Tibial nerve (tissue), 4 donors: ENCODE data around the gene SOX1. TPM values are rescaled to one million over a fixed set of nuclear protein-coding genes. Genes with fewer than 3 reads are reported as not detected.

Experiments
- DNase-seq, 2 donors: peaks; one replicate each; pipeline ENCODE4 v3.0.0-alpha.2; 2019; ENCODE audit warnings: low spot score in 2 of 2
- H3K27ac ChIP-seq, 4 donors: fragments of 200-600 bp; sonication (generic) in 3 of 4; one replicate each; pipeline ENCODE4 v1.5.1; 2017 to 2019; ENCODE audit warnings: mild to moderate bottlenecking in 1 of 4
- H3K27me3 ChIP-seq, 2 donors: fragments of 200-600 bp; sonication (generic) in 1 of 2; one replicate each; pipeline versions ENCODE4 v1.5.1 to v1.6.0; 2017 to 2019
- H3K36me3 ChIP-seq, 3 donors: fragments of 200-600 bp; sonication (generic); one replicate each; pipeline ENCODE4 v1.5.1; 2018 to 2019
- H3K4me1 ChIP-seq, 4 donors: fragments of 200-600 bp; sonication (generic) in 3 of 4; one replicate each; pipeline ENCODE4 v1.5.1; 2017 to 2019
- H3K4me3 ChIP-seq, 4 donors: fragments of 200-600 bp; sonication (generic) in 3 of 4; one replicate each; pipeline ENCODE4 v1.5.1; 2017 to 2019; ENCODE audit warnings: mild to moderate bottlenecking in 1 of 4, moderate library complexity in 1 of 4
- H3K9me3 ChIP-seq, 4 donors: fragments of 200-600 bp; sonication (generic) in 3 of 4; one replicate each; pipeline ENCODE4 v1.5.1; 2017 to 2019
- CTCF ChIP-seq, 5 experiments: fragments of 200-600 bp in 3 of 5; fragments of 450-650 bp in 2 of 5; sonication (generic) in 3 of 5; IDR thresholded peaks; one replicate each; pipeline ENCODE4 v1.5.1; 2016 to 2019; ENCODE audit warnings: antibody characterized with exemption in 5 of 5, mild to moderate bottlenecking in 3 of 5, moderate library complexity in 2 of 5
- EP300 ChIP-seq, 2 donors: sonication (generic); formaldehyde crosslinking; IDR thresholded peaks; one replicate each; pipeline ENCODE4 v1.6.1; 2017; ENCODE audit warnings: antibody characterized with exemption in 2 of 2, mild to moderate bottlenecking in 1 of 2
- POLR2A ChIP-seq, 2 donors: fragments of 450-650 bp; IDR thresholded peaks; one replicate each; pipeline ENCODE4 v1.6.1; 2017; ENCODE audit warnings: antibody characterized with exemption in 2 of 2, mild to moderate bottlenecking in 2 of 2, moderate library complexity in 2 of 2
- WGBS, 2 donors: methylation state at CpG; one replicate each; pipeline ENCODE4 v1.1.5; 2018; 5-methylcytosine and 5-hydroxymethylcytosine counted together
- total RNA-seq, 4 donors: library from RNA; depleted of rRNA; stranded (reverse); fragments of >200 nt; gene quantifications; one replicate each; pipeline ENCODE4 v1.1.0, GENCODE V29; 2016

The SOX1 gene
- total RNA-seq, 4 donors from 2014 or later, result not detected

- no peak overlapping the region for H3K4me3 ChIP-seq
- no peaks in the 10 kb centered on the region for H3K9me3 ChIP-seq
- TF ChIP-seq POLR2A (IDR thresholded peaks at IDR 0.05), result no peak
- no peak for TF ChIP-seq CTCF (IDR thresholded peaks at IDR 0.05)
- TF ChIP-seq EP300 (IDR thresholded peaks at IDR 0.05), result no peak
- H3K36me3 ChIP-seq, result no peaks in the 10 kb centered on the region
- no peaks in the 10 kb centered on the region for H3K4me1 ChIP-seq
- H3K27ac ChIP-seq, result no peak overlapping the region
- DNase-seq, result no peak
- WGBS, 2 donors, result 81 to 86% methylated on average over 14 of the region's 14 CpGs
- peaks cover 0 to 13% of the 10 kb centered on the region in 2 donors for H3K27me3 ChIP-seq
Observed at GRCh38 chr13:112117258-112117954, 50.5 kb downstream of the SOX1 start.

- H3K9me3 ChIP-seq, result no peaks in the 10 kb centered on the region
- H3K27ac ChIP-seq, result no peak overlapping the region
- DNase-seq, result no peak
- H3K36me3 ChIP-seq, result no peaks in the 10 kb centered on the region
- no peak for TF ChIP-seq CTCF (IDR thresholded peaks at IDR 0.05)
- no peak overlapping the region for H3K4me3 ChIP-seq
- 63 to 65% methylated on average over 18 of the region's 18 CpGs for WGBS, 2 donors
- H3K4me1 ChIP-seq, result no peaks in the 10 kb centered on the region
- H3K27me3 ChIP-seq, result peaks cover 0 to 8% of the 10 kb centered on the region in 2 donors
Observed at GRCh38 chr13:112117955-112118302, 51.0 kb downstream of the SOX1 start.

- Histone ChIP-seq H3K9me3 (no peaks in the 10 kb centered on the region), H3K4me3 (no peak overlapping the region), H3K36me3 (no peaks in the 10 kb centered on the region), H3K27ac (no peak overlapping the region), H3K27me3 (peaks cover 0 to 5% of the 10 kb centered on the region in 2 donors), H3K4me1 (no peaks in the 10 kb centered on the region)
- no peak for DNase-seq
- TF ChIP-seq CTCF (IDR thresholded peaks at IDR 0.05) (no peak), EP300 (IDR thresholded peaks at IDR 0.05) (no peak), POLR2A (IDR thresholded peaks at IDR 0.05) (no peak)
- 62 to 82% methylated on average over 11 to 20 of the region's 23 CpGs for WGBS, 2 donors
Observed at GRCh38 chr13:112118451-112119064, 51.6 kb downstream of the SOX1 start.

GRCh38 chr13:112119192-112120030 is 52.5 kb downstream of the SOX1 start:
- DNase-seq, result no peak
- Histone ChIP-seq H3K27me3 (peaks cover 0 to 5% of the 10 kb centered on the region in 2 donors), H3K27ac (no peak overlapping the region), H3K36me3 (no peaks in the 10 kb centered on the region), H3K9me3 (no peaks in the 10 kb centered on the region), H3K4me1 (no peaks in the 10 kb centered on the region), H3K4me3 (no peak overlapping the region)
- 87 to 89% methylated on average over 14 of the region's 14 CpGs for WGBS, 2 donors
- no peak for TF ChIP-seq EP300 (IDR thresholded peaks at IDR 0.05)
- TF ChIP-seq POLR2A (IDR thresholded peaks at IDR 0.05), result no peak
- TF ChIP-seq CTCF (IDR thresholded peaks at IDR 0.05), result no peak

GRCh38 chr13:112120031-112120373 is 53.1 kb downstream of the SOX1 start:
- WGBS, 2 donors, result 41 to 44% methylated on average over 5 of the region's 5 CpGs
- H3K9me3 ChIP-seq, result no peaks in the 10 kb centered on the region
- H3K4me1 ChIP-seq, result no peaks in the 10 kb centered on the region
- peaks cover 0 to 5% of the 10 kb centered on the region in 2 donors for H3K27me3 ChIP-seq
- no peak for DNase-seq
- no peak overlapping the region for H3K27ac ChIP-seq
- no peaks in the 10 kb centered on the region for H3K36me3 ChIP-seq
- no peak for TF ChIP-seq POLR2A (IDR thresholded peaks at IDR 0.05)
- TF ChIP-seq EP300 (IDR thresholded peaks at IDR 0.05), result no peak
- no peak for TF ChIP-seq CTCF (IDR thresholded peaks at IDR 0.05)
- H3K4me3 ChIP-seq, result no peak overlapping the region
